Measurements from ENCODE around the gene MYO3B.

MYO3B gene

GRCh38 chr2:170310876-170311502 lies 133.0 kb downstream of the MYO3B start:
- no peak for DNase-seq

- peak; percentile 26 to 78 for DNase-seq
Observed at GRCh38 chr2:170313347-170313991, 135.5 kb downstream of the MYO3B start.

DNA sequence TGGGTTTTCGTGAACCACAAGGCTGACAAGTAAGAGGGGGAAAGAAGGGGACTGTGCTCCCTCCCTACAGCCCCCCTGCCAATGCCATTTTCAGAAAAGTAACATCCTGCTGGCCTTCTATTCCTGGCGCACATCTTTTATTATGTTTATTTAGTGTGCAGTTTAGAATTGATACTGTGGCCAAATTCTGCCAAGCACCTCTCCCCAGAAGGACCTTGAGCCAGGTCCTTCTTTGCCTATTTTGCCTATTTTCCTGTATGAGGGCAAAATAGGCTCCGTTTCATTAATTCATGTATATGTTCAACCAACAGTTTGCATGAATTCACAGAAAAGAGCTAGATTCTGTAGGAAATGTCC lies 136.0 kb downstream of the MYO3B start:
- no peak for DNase-seq

- DNase-seq: no peak
Observed at GRCh38 chr2:170314744-170315447, 136.9 kb downstream of the MYO3B start.

- no peak for DNase-seq
Observed at GRCh38 chr2:170320948-170321347, 143.0 kb downstream of the MYO3B start.

DNA sequence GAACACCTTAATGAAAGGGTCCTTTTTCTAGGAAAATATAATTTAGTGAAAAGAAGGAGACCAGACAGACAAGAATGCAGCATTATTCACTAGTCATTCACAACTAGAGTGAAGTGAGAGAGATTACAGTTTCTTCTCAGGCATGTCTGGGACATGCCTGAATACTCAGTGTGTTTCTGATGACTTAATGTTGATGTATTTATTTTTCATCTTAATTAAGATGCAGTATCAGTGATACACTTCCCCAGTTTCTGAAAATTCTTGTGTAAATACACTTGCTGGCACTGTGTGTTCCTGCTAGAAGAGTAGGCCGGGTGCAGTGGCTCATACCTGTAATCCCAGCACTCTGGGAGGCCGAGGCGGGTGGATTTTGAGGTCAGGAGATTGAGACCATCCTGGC lies 143.6 kb downstream of the MYO3B start:
- DNase-seq: no peak

DNA sequence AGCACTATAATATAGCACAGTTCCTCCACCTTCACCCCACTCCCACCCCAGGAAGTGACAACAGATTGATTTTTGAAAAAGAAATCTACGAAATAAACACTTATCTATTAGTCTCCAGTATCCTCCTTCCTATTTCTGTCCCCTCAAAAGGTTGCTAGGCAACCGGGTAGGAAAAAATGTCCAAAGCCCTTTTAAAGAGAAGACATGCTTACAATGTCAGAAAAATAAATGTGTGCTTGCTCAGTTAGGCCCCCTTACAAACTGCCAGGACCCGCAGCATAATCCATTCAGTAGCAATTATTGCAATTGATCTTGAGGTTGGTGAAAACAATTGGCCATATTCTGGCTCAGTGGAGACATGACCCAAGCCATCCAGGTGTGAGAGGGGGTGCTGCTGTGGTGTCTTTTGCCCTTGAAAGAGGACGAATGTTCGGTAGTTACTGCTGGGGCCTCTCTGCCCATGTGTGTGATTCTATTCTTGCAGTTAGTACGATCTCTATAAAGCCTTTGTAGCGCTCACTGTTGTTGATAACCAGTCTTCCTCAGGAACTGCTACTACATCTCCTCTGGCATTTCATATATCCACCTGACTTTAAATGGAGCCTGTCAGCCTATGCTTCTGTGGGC lies 144.3 kb downstream of the MYO3B start:
- DNase-seq: peak in 1 of 2 experiments; percentile 25

- DNase-seq: no peak
Observed at GRCh38 chr2:170323743-170324142, 145.8 kb downstream of the MYO3B start.

DNA sequence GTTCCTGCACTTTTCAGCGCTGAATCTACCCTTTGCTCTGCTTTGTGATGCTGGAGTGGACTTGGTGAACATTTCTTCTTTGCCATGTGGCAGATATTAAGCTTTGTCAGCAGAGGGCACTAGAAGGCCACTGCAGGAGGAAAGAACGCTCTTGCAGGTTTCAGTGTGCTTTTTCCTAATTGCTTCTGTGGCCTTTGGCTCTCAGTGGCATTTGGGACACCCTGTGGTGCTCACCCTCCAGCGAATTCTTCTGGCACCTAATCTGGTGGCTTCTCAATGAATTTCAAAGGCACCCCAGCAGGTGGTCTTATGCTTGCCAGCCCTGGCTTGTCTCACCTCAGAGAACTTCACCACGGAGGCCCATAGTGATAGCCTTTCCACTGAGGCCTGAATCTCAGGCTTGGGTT lies 146.7 kb downstream of the MYO3B start:
- peak; percentile 57 to 81 for DNase-seq

DNA sequence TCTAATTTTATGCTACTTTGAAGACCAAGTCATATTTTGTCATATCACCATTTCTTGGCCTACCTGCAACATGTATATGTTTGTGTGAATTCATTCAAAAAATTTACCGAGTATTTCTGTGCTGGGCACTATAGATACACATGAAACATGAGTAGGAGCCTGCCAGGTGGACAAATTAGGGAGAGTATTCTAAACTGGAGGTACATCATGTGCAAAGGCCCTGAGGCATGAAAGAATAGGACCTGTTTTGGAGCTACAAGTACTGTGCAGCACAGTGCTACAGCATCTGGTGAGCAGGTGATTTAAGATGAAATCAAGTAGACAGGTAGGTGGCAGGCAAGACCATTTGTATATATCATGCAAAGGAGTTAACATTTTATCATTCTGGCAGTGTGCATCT lies 152.9 kb downstream of the MYO3B start:
- no peak for DNase-seq

GRCh38 chr2:170332676-170333402 lies 154.9 kb downstream of the MYO3B start:
- DNase-seq: peak in 1 of 2 experiments; percentile 27

DNA sequence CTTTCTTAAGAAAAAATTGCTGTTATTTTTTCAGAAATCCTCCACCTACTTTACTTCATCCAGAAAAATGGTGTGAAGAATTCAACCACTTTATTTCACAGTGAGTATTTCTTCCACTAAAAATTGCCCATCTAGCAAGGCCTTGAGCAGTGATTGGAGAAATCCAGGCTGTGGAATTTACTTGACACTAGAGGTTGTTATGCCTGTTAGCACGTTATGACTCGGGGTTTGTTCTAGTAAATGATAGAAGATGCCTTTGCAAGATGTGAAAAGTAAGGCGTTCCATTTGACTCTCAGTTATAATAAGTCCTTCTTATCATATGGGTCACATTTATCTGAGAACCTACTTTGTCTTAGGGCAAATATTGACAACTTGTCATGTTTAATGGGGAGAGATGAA lies 157.4 kb downstream of the MYO3B start:
- DNase-seq: no peak

DNA sequence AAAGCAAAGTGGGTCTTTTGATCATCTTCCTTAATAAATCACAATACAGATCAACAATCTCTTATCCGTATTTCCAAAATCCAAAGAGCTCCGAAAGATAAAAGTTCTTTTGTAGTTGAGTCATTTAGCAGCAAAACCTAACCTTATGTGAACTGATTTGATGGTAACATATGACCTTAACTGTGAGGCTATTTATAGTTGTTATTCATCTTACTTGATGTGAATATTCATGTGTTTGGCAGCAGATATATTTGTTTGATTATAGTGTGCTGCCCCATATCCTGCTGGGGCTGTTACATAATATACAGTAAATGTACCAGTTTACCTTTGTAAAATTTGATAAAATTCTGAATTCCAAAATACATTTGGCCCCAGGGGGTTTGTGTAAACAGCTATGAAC lies 158.5 kb downstream of the MYO3B start:
- DNase-seq: no peak

DNA sequence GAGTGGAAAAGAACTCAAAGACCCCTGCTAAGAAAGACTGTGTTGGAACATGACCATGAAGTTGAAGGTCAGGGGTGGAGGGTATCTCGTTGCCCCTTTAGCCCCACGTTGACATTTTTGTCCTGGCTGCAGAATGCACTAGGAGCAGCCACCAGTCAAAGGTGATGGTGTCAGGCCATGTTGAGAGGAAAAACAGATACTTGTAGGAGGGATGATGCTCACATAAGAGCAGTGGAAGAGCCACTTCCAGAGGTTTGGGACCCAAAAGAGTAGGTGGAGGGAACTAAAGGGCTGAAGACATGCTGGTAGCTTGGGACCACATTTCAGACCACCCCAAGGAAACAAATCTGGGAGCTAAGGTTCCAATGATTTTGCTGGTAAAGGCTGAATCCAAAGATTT lies 159.0 kb downstream of the MYO3B start:
- DNase-seq: no peak

DNA sequence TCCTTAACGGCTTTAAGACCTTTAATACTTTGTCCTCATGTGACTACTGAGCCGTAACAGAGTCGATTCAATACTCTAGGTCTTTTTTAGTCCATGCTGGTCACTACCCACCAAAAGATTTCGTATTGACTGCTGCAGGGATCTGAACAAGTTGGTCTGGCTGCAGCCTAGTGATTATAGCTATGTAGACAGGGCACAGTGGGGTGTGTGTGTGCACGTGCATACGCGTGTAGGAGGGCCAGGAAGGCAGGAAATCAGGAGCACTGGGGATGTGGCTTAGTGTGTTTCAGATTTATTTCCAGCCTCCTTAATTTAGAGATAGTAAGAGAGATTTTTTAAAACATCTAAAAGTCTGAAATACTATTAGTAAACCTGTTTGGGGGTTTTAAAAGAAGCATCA lies 161.4 kb downstream of the MYO3B start:
- DNase-seq: peak in 1 of 2 experiments; percentile 27

- DNase-seq: peak in 1 of 2 experiments; percentile 38
Observed at GRCh38 chr2:170339750-170340692, 162.1 kb downstream of the MYO3B start.

DNA sequence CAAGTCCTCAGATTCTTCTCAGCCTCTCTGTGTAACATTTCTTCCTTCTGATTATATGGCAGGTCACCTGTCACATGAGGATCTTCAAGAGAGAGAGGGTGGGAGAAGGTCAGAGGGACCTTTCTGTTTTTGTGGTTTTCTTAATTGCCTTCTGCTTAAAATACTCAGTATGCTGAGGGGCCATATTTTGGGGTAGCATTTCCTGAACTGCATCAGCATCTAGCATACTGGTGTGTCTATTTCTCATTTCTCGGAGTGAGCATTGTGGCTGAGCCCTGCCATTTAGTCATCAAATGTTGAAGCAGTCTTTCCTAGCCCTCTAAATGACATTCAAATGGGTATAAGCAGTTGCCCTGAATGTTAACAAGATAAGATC lies 162.7 kb downstream of the MYO3B start:
- no peak for DNase-seq

GRCh38 chr2:170341684-170342623 lies 164.0 kb downstream of the MYO3B start:
- peak; percentile 39 to 79 for DNase-seq

- DNase-seq: no peak
Observed at GRCh38 chr2:170344663-170345346, 166.9 kb downstream of the MYO3B start.

DNA sequence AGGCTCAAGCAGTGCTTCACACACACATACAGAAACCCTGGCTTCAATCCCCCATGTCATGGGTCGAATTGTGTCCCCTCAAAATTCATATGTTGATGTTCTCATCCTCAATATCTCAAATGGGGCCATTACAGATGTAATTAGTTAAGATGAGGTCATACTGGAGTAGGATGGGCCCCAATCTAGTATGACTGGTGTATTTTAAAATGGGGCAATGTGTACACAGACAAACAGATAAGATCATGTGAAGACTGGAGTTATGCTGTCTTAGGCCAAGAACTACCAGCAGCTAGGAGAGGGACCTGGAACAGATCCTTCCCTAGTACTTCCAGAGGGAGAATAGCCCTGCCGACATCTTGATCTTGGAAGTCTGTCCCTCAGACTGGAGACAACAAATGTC lies 167.7 kb downstream of the MYO3B start:
- no peak for DNase-seq
